Measurements from ENCODE around the gene ANKRD53. TPM values are rescaled to one million over a fixed set of nuclear protein-coding genes. Genes with fewer than 3 reads are reported as not detected.

Gene ANKRD53
- total RNA-seq, 2 experiments from 2014 or later, result not detected

- ChIA-PET POLR2A (no interaction called here), CTCF (interaction anchor here (1.2 to 1.5 kb wide), 2 partner anchors 15 to 39 kb away, joined by 3 to 6 read pairs; no protein-coding TSS in a partner anchor)
These were observed 16.1 kb upstream of the ANKRD53 start for GRCh38 chr2:70962211-70962884.

- POLR2A ChIA-PET, result interaction anchor here (0.6 kb wide), 1 partner anchor 25 kb away, joined by 6 read pairs; no protein-coding TSS in a partner anchor
- CTCF ChIA-PET, result interaction anchor here (1.0 to 5.0 kb wide), 10 partner anchors 8 to 38 kb away, joined by 3 to 28 read pairs (median 6); partner anchors contain the start of gene ANKRD53
These were observed 15.2 kb upstream of the ANKRD53 start for GRCh38 chr2:70962885-70963878.

- POLR2A ChIA-PET, result no interaction called here
These were observed 14.3 kb upstream of the ANKRD53 start for GRCh38 chr2:70964133-70964532.

GRCh38 chr2:70964596-70965386, 13.6 kb upstream of the ANKRD53 start:
- ChIA-PET POLR2A (no interaction called here), CTCF (interaction anchor here (0.5 to 5.0 kb wide), 15 partner anchors 10 to 707 kb away, joined by 3 to 28 read pairs (median 5); partner anchors contain the start of genes ANKRD53 and PCYOX1)

More at GRCh38 chr2:70964133-70964532, 14.3 kb upstream of the ANKRD53 start:
- CTCF ChIA-PET, result interaction anchor here (1.0 to 5.0 kb wide), 11 partner anchors 9 to 175 kb away, joined by 3 to 28 read pairs (median 5); partner anchors contain the start of gene ANKRD53

GRCh38 chr2:70965506-70965905, 12.9 kb upstream of the ANKRD53 start:
- POLR2A ChIA-PET, result no interaction called here
- CTCF ChIA-PET, result interaction anchor here (0.5 to 5.0 kb wide), 11 partner anchors 9 to 708 kb away, joined by 3 to 28 read pairs (median 5); partner anchors contain the start of gene PCYOX1

GRCh38 chr2:70966681-70967080, 11.7 kb upstream of the ANKRD53 start:
- CTCF ChIA-PET, result interaction anchor here (1.0 to 5.0 kb wide), 5 partner anchors 10 to 34 kb away, joined by 4 to 28 read pairs (median 12); partner anchors contain the start of gene ANKRD53
- POLR2A ChIA-PET, result no interaction called here

GRCh38 chr2:70967189-70967588, 11.2 kb upstream of the ANKRD53 start:
- ChIA-PET CTCF (interaction anchor here (0.5 to 5.0 kb wide), 5 partner anchors 11 to 34 kb away, joined by 3 to 28 read pairs (median 4); partner anchors contain the start of gene ANKRD53), POLR2A (no interaction called here)

- CTCF ChIA-PET, result interaction anchor here (1.4 to 2.2 kb wide), 2 partner anchors 10 to 103 kb away, joined by 5 to 13 read pairs; no protein-coding TSS in a partner anchor
- POLR2A ChIA-PET, result no interaction called here
These were observed 3.8 kb upstream of the ANKRD53 start for GRCh38 chr2:70974592-70974991.

GRCh38 chr2:70975237-70975636, 3.2 kb upstream of the ANKRD53 start:
- CTCF ChIA-PET, result interaction anchor here (0.6 to 2.2 kb wide), 2 partner anchors 10 to 23 kb away, joined by 3 to 13 read pairs; no protein-coding TSS in a partner anchor
- POLR2A ChIA-PET, result no interaction called here

GRCh38 chr2:70977605-70978205, 725 bp upstream of the ANKRD53 start:
- ChIA-PET CTCF (interaction anchor here (0.7 to 2.2 kb wide), 7 partner anchors 9 to 30 kb away, joined by 3 to 12 read pairs (median 4); no protein-coding TSS in a partner anchor), POLR2A (no interaction called here)

GRCh38 chr2:70979180-70979488, 704 bp downstream of the ANKRD53 start:
- ChIA-PET CTCF (interaction anchor here (1.0 to 1.1 kb wide), 2 partner anchors 12 to 15 kb away, joined by 4 to 5 read pairs; no protein-coding TSS in a partner anchor), POLR2A (no interaction called here)

- CTCF ChIA-PET, result interaction anchor here (0.6 kb wide), 1 partner anchor 13 kb away, joined by 3 read pairs; no protein-coding TSS in a partner anchor
- POLR2A ChIA-PET, result no interaction called here
These were observed 1.2 kb downstream of the ANKRD53 start for GRCh38 chr2:70979626-70980025.

- ChIA-PET POLR2A (no interaction called here), CTCF (interaction anchor here (0.5 to 1.1 kb wide), 2 partner anchors 15 to 17 kb away, joined by 4 to 5 read pairs; no protein-coding TSS in a partner anchor)
These were observed 3.0 kb downstream of the ANKRD53 start for GRCh38 chr2:70981421-70981820.

GRCh38 chr2:70981866-70982810, 3.7 kb downstream of the ANKRD53 start:
- ChIA-PET CTCF (interaction anchor here (1.0 to 4.0 kb wide), 3 partner anchors 17 to 20 kb away, joined by 3 to 24 read pairs (median 5); no protein-coding TSS in a partner anchor), POLR2A (no interaction called here)

GRCh38 chr2:70982971-70983370, 4.5 kb downstream of the ANKRD53 start:
- ChIA-PET CTCF (interaction anchor here (1.0 to 4.0 kb wide), 2 partner anchors 19 kb away, joined by 3 to 24 read pairs; no protein-coding TSS in a partner anchor), POLR2A (no interaction called here)

GRCh38 chr2:70983506-70984227, 5.2 kb downstream of the ANKRD53 start:
- POLR2A ChIA-PET, result no interaction called here
- CTCF ChIA-PET, result interaction anchor here (1.0 to 4.0 kb wide), 2 partner anchors 10 to 18 kb away, joined by 3 to 24 read pairs; no protein-coding TSS in a partner anchor
